HUES64 (cell line): ENCODE measurements around the gene ULK2.

ENCODE experiments used
- H3K27ac ChIP-seq: 2 replicates; pipeline ENCODE4 v1.7.0; 2013; ENCODE audit warnings: low read depth, low read length, inconsistent platforms
- H3K27me3 ChIP-seq: 2 replicates; pipeline ENCODE4 v1.6.1; 2013; ENCODE audit warnings: mild to moderate bottlenecking, low read length; ENCODE audit not compliant: insufficient read depth
- H3K36me3 ChIP-seq: 2 replicates; pipeline ENCODE4 v1.6.1; 2013; ENCODE audit warnings: mild to moderate bottlenecking, low read length; ENCODE audit not compliant: insufficient read depth
- H3K4me1 ChIP-seq: 2 replicates; pipeline ENCODE4 v1.6.1; 2013; ENCODE audit warnings: mild to moderate bottlenecking, low read length, moderate library complexity; ENCODE audit not compliant: insufficient read depth
- H3K4me3 ChIP-seq: 2 replicates; pipeline ENCODE4 v1.5.1; 2013; ENCODE audit warnings: mild to moderate bottlenecking, low read length, moderate library complexity
- H3K9ac ChIP-seq: 2 replicates; pipeline ENCODE4 v1.6.1; 2013; ENCODE audit warnings: mild to moderate bottlenecking, low read depth, low read length
- H3K9me3 ChIP-seq: 2 replicates; pipeline ENCODE4 v1.6.1; 2013; ENCODE audit warnings: low read depth, low read length; ENCODE audit not compliant: insufficient read depth
- WGBS: fragments of 150-250, 120-280 bp; methylation state at CpG from one replicate; pipeline ENCODE4 v1.1.7; 2013; ENCODE audit warnings: missing lambda C conversion rate; 5-methylcytosine and 5-hydroxymethylcytosine counted together

ULK2 gene

DNA sequence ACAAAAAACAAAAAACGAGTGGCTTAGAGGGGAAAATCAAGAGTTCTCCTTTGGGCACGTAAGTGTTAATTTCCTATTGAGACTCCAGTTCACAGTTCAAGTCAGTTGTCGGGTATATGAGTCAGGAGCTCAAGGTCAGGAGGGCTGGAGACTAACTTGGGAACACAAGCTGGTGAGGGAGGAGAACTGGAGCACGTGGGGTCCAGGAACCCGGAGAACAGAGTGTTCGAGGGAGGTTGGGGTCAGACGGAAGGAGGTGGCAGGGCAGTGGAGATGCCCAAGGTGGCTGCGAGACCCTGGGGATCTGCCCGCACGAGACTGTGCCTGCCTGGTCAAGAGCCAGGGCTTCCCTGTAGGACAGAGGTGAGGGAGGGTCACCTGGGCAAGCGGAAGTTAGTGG is 131.7 kb downstream of the ULK2 start:
- no peaks in the 10 kb centered on the region for H3K4me1 ChIP-seq
- H3K27ac ChIP-seq, result no peak overlapping the region
- no peak overlapping the region for H3K9ac ChIP-seq
- no peaks in the 10 kb centered on the region; the same call in 1 of the 2 replicates for H3K27me3 ChIP-seq
- no peaks in the 10 kb centered on the region for H3K36me3 ChIP-seq
- 87% methylated on average over 11 of the region's 11 CpGs for WGBS
- H3K9me3 ChIP-seq, result no peaks in the 10 kb centered on the region
- no peak overlapping the region for H3K4me3 ChIP-seq

DNA sequence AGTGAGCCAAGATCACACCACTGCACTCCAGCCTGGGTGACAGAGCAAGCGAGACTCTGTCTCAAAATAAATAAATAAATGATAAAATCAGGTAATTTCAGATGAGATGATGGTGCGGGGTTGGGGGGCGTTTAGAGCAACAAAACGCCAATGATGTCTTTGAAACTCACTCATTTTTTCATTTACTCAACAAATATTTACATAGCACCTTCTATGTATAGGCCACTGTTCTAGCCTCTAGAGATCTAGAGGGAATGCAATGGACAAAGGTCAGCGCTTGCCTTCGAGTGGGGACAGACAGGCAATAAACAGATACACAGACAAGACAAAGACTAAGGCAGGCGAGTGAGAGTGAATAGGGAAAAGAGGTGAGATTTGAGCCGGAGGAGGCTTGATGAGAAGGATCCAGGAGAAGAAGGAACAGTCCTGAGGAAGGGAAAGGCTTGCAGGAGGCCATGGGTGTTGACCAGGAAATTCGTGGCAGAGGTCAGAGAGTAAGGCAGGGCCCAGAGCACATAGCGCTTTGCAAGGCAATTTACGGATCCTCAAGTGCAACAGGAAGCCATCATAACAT is 133.7 kb downstream of the ULK2 start:
- Histone ChIP-seq H3K27me3 (no peaks in the 10 kb centered on the region; the same call in 1 of the 2 replicates), H3K9me3 (no peaks in the 10 kb centered on the region), H3K9ac (no peak overlapping the region), H3K27ac (no peak overlapping the region), H3K36me3 (no peaks in the 10 kb centered on the region), H3K4me3 (no peak overlapping the region), H3K4me1 (no peaks in the 10 kb centered on the region)
- 85% methylated on average over 8 of the region's 11 CpGs for WGBS

DNA sequence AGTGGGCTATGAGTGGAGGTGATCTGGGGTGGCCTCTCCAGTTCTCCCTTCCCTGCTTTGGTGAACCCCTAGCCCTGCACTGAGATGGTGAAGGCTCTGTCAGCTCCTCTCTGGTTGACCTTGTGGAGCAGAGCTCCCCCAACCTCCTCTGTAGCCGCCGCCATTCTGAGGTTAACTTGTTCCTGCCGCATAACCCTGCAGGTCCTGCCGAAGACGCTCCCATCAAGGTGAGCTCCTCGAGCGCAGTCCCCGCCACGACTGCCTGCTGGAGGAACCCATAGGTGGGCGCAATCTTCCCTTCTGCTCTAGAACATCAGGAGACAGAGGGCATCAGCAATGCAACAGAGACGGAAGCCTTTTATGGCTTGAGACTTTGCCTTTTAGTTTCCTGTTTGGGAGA is 136.1 kb downstream of the ULK2 start:
- H3K36me3 ChIP-seq, result no peaks in the 10 kb centered on the region
- H3K9me3 ChIP-seq, result no peaks in the 10 kb centered on the region
- H3K4me1 ChIP-seq, result no peaks in the 10 kb centered on the region
- 92% methylated on average over 11 of the region's 11 CpGs for WGBS
- H3K27me3 ChIP-seq, result no peaks in the 10 kb centered on the region; the same call in 1 of the 2 replicates
- no peak overlapping the region for H3K9ac ChIP-seq
- H3K4me3 ChIP-seq, result no peak overlapping the region
- H3K27ac ChIP-seq, result no peak overlapping the region

DNA sequence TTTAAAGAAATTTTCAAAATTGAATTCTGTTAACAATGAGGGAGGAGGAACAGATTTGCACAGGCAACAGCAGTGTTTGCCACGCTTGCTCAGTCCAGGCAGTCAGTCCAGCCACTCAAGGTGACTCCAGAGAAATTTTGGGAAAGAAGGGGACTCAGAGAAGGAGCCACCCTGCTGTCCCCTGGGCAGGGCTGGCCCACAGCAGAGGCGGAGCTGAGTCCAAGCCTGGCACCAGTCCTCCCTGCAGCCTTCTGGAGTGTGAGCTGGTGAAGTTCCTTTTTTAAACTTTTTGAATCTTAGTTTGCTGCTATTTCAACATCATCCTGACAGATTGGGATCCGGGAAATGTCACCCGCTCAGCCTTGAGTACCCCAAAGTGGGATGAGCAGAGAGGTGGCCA is 136.9 kb downstream of the ULK2 start:
- WGBS, result 92% methylated on average over 4 of the region's 4 CpGs

DNA sequence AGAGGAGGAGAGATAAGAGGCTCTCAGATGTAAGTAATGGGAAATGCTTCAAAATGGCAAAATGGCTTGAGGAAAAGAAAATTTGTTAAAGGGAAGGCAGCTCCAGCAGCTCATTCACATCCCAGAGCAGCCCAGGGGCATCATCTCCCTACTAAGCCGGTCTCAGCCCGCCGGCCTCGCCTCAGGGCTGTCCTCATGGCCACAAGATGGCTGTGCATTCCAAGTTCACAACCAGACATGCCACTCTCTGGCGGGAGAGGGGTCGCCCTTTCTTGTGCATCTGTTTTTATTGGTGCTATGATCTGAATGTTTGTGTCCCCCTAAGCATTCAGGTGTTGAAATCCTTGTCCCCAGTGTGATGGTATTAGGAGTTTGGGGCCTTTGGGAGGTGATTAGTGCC is 137.8 kb downstream of the ULK2 start:
- WGBS, result 93% methylated on average over 6 of the region's 6 CpGs
- no peaks in the 10 kb centered on the region for H3K9me3 ChIP-seq
- no peak overlapping the region for H3K27ac ChIP-seq
- no peak overlapping the region for H3K4me3 ChIP-seq
- no peak overlapping the region for H3K9ac ChIP-seq
- H3K27me3 ChIP-seq, result no peaks in the 10 kb centered on the region; the same call in 1 of the 2 replicates
- no peaks in the 10 kb centered on the region for H3K36me3 ChIP-seq
- H3K4me1 ChIP-seq, result no peaks in the 10 kb centered on the region

More for the DNA sequence above, 136.9 kb downstream of the ULK2 start:
- H3K27ac ChIP-seq, result no peak overlapping the region
- no peaks in the 10 kb centered on the region for H3K9me3 ChIP-seq
- H3K27me3 ChIP-seq, result no peaks in the 10 kb centered on the region; the same call in 1 of the 2 replicates
- no peaks in the 10 kb centered on the region for H3K4me1 ChIP-seq
- no peak overlapping the region for H3K4me3 ChIP-seq
- H3K36me3 ChIP-seq, result no peaks in the 10 kb centered on the region
- H3K9ac ChIP-seq, result no peak overlapping the region

DNA sequence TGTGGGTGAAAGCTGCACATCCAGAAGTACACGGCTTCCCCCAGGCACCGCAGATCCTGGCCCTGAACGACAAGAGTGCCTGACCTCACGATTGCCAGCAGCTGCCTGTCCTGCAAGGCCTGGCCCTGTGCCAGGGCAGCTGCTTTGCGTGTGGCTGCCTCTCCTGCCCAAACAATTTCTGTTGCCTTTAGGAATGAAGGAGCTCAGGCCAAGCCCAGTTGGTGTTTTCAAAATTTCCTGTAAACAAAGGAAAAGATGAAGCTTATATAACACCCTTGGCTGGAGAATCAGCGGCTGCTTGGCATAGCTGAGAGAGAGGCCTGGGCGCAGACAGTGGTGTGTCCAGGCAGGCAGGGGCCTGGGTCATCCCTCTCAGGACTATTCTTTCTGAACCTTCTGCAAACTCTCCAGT is 139.6 kb downstream of the ULK2 start:
- 92% methylated on average over 7 of the region's 7 CpGs for WGBS
- Histone ChIP-seq H3K27me3 (no peaks in the 10 kb centered on the region), H3K9ac (no peak overlapping the region), H3K36me3 (no peaks in the 10 kb centered on the region), H3K4me1 (no peaks in the 10 kb centered on the region), H3K27ac (no peak overlapping the region), H3K4me3 (no peak overlapping the region), H3K9me3 (no peaks in the 10 kb centered on the region)

DNA sequence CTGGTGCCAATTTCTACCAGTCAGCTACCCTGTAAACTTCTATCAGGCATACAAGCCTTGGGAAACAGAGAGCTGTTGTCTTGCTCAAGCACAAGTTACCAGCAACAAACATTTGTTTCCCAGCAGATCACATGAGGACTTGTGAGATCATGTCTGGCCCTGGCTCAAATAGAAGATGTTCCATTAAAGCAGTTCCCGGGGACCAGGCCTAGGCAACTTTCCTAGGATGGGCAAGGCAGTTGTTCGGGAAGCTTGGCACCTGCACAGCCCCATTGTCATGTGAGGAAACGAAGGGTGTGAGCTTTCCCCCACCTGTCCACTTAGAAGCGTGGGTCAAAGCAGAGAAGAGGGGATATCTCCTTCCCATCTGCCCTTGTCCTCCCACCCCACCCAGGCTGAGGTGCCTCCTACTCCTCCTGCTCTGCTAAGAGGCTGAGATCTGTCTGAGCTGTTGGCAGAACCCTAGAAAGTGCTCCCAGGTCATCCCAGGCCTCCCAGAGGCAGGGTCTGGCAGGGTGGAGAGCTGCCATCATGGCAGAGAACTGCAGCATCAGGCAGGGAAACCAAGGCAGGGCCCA is 140.1 kb downstream of the ULK2 start:
- no peaks in the 10 kb centered on the region for H3K4me1 ChIP-seq
- no peak overlapping the region for H3K27ac ChIP-seq
- H3K9ac ChIP-seq, result no peak overlapping the region
- WGBS, result 95% methylated on average over 4 of the region's 4 CpGs
- no peak overlapping the region for H3K4me3 ChIP-seq
- H3K27me3 ChIP-seq, result no peaks in the 10 kb centered on the region
- no peaks in the 10 kb centered on the region for H3K9me3 ChIP-seq
- no peaks in the 10 kb centered on the region for H3K36me3 ChIP-seq

DNA sequence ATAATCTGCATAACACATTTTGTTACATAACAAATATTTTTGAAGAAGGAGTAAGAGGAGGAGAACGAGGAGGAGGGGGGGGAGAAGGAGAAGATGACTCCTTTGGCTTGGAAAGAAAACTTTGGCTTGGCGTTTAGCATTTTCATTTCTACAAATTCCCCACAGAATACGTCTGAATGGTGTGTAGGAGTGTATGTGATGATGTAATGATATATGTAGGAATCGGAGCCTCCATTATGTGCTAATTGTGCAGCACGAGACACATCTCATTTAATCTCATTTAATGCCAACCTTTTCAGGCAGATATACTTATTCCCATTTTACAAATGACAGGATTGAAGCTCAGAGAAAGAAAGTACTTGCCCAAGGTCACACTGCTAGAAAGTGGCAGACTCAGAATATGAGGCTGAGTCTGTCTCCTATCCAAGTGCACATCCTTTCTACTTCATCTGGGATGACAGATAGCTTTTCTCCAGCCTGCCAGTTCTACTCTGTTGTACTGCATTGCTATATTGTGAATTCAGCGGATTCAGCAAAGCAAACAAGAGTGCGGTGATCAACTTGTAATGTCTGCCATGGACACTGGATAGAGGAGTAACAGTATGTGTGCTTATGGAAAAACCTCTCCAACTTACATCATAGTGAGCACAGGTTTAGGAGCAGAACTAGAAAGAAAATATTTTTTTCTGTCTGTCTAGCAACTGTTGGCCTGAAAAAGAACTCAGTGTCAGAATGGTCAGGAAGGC is 140.9 kb downstream of the ULK2 start:
- Histone ChIP-seq H3K4me1 (no peaks in the 10 kb centered on the region), H3K27ac (no peak overlapping the region), H3K27me3 (no peaks in the 10 kb centered on the region), H3K36me3 (no peaks in the 10 kb centered on the region), H3K9me3 (no peaks in the 10 kb centered on the region), H3K4me3 (no peak overlapping the region), H3K9ac (no peak overlapping the region)
- WGBS, result 95% methylated on average over 6 of the region's 7 CpGs

DNA sequence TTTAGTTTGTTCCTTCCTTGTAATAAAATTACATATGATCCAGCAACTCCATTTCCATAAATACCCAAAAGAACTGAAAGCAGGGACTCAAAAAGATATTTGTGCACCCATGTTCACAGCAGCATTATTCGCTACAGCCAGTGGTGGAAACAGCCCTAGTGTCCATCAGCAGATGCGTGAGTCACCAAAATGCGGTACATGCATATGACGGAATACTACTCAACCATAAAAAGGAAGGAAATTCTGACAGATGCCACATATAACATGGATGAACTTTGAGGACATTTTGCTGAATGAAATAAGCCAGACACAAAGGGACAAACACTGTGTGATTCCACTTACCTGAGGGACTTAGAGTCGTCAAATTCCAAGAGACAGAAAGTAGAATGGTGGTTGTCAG is 142.2 kb downstream of the ULK2 start:
- WGBS, result 93% methylated on average over 5 of the region's 5 CpGs
- Histone ChIP-seq H3K27ac (no peak overlapping the region), H3K9ac (no peak overlapping the region), H3K4me3 (no peak overlapping the region), H3K4me1 (no peaks in the 10 kb centered on the region), H3K9me3 (no peaks in the 10 kb centered on the region), H3K36me3 (no peaks in the 10 kb centered on the region), H3K27me3 (no peaks in the 10 kb centered on the region)

DNA sequence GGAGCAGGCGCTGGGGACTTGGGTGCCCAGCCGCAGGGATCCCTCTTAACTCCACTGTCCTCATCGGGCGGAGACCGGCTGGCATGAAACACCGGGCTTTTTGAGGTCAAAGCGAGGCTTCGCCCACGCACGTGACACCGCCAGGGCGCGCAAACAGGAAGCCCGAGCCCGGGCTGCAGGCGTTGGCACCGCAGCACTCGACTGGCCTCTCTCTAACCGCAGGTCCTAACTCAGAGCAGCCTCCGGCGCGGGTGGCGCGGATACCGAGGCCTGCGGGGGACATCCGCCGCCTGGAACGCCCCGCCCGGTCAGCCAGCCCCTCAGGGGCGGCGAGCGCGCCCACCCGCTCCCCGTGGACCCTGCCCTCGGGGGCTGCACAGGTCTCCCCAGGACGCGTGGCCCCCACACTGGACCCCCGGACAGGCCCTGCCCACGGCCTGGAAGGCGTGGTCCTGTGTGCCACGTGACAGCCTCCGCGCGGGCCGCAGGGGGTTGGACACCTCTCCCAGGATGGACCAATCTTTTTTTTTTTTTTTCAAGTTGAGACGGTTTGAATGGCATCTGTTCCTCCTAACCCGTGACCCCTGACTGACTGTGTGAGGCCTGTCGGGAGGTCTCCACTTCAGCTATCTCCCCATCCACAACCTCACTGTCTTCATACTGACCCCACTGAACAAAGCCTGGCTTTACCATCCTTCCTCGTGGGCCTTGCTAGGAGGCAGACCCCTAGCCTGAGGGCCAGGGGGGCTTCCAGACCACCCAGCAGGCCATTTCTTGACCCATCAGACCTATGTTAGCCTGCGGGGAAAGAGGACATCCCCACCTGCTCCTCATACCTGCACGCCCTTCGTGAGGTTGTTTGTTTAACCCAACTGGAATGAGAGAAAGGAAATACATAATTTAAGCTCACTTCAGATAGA is 143.0 kb downstream of the ULK2 start:
- WGBS, result 93% methylated on average over 55 of the region's 55 CpGs
- Histone ChIP-seq H3K27ac (no peak overlapping the region), H3K36me3 (no peaks in the 10 kb centered on the region), H3K4me1 (no peaks in the 10 kb centered on the region), H3K9me3 (no peaks in the 10 kb centered on the region), H3K4me3 (no peak overlapping the region), H3K9ac (no peak overlapping the region), H3K27me3 (no peaks in the 10 kb centered on the region)

DNA sequence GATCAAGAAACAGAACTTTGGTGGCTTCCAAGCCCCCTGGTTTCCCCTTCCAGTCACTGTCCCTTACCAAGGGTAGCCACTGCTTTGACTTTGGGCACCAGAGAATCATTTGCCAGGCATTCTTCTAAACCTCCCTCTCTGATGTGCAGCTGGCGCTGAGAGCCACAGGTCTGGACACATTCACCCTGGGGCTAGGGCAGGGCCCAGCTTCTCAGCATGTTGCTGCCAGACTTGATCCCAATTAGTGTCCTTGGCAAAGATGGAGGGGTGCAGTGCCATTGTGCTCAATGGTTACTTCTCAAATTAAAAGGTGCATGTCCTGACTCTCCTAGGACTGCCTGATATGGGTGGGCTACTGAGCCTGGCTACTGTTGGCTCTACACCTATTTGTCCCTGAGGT is 143.8 kb downstream of the ULK2 start:
- Histone ChIP-seq H3K4me3 (no peak overlapping the region), H3K27me3 (no peaks in the 10 kb centered on the region), H3K9me3 (no peaks in the 10 kb centered on the region), H3K36me3 (no peaks in the 10 kb centered on the region), H3K27ac (no peak overlapping the region), H3K4me1 (no peaks in the 10 kb centered on the region), H3K9ac (no peak overlapping the region)
- 95% methylated on average over 1 of the region's 1 CpG for WGBS
